Neural progenitor cell (in vitro differentiated cells): ENCODE results near the gene TRIP4. TPM values are rescaled to one million over a fixed set of nuclear protein-coding genes. Genes with fewer than 3 reads are reported as not detected.

Experiments
- DNase-seq: peaks from one replicate; pipeline ENCODE4 v3.0.0-alpha.2; 2016; ENCODE audit warnings: low spot score
- H2AFZ ChIP-seq: fragments of 200-600 bp; sonication (generic); replicated peaks from 2 replicates; pipeline ENCODE4 v1.6.1; 2016; ENCODE audit warnings: antibody characterized with exemption
- H3F3A ChIP-seq: fragments of 200-600 bp; sonication (generic); 2 replicates; pipeline ENCODE4 v1.6.1; 2016; ENCODE audit warnings: antibody characterized with exemption, low read depth
- H3K27ac ChIP-seq: fragments of 200-600 bp; sonication (generic); 2 replicates; pipeline ENCODE4 v1.5.1; 2016; ENCODE audit warnings: mild to moderate bottlenecking
- H3K27me3 ChIP-seq: fragments of 200-600 bp; sonication (generic); 2 replicates; pipeline ENCODE4 v1.6.1; 2016; ENCODE audit warnings: mild to moderate bottlenecking, moderate library complexity
- H3K36me3 ChIP-seq: fragments of 200-600 bp; sonication (generic); 2 replicates; pipeline ENCODE4 v1.5.1; 2016
- H3K4me1 ChIP-seq: fragments of 200-600 bp; sonication (generic); 2 replicates; pipeline ENCODE4 v1.6.1; 2016; ENCODE audit warnings: mixed run types
- H3K4me2 ChIP-seq: fragments of 200-600 bp; sonication (generic); 2 replicates; pipeline ENCODE4 v1.6.1; 2016
- H3K4me3 ChIP-seq: fragments of 200-600 bp; sonication (generic); 2 replicates; pipeline ENCODE4 v1.5.1; 2016
- H3K79me2 ChIP-seq: fragments of 200-600 bp; sonication (generic); 2 replicates; pipeline ENCODE4 v1.6.1; 2016; ENCODE audit warnings: low read depth
- H3K9ac ChIP-seq: fragments of 200-600 bp; sonication (generic); 2 replicates; pipeline ENCODE4 v1.6.1; 2016
- H3K9me3 ChIP-seq: fragments of 200-600 bp; sonication (generic); 2 replicates; pipeline ENCODE4 v1.5.1; 2016; ENCODE audit warnings: low read depth
- H4K20me1 ChIP-seq: fragments of 200-600 bp; sonication (generic); 2 replicates; pipeline ENCODE4 v1.6.1; 2016; ENCODE audit warnings: low read depth
- H3K27ac Mint-ChIP-seq: 3 replicates; pipeline ENCODE4 v1.8.0; 2021; ENCODE audit warnings: mixed read lengths
- H3K27me3 Mint-ChIP-seq: 2 replicates; pipeline ENCODE4 v1.8.0; 2022; ENCODE audit warnings: low read depth, mild to moderate bottlenecking, inconsistent platforms, moderate library complexity, mixed read lengths; ENCODE audit not compliant: insufficient read depth
- H3K36me3 Mint-ChIP-seq: 3 replicates; pipeline ENCODE4 v1.8.0; 2021; ENCODE audit warnings: mixed read lengths
- H3K4me1 Mint-ChIP-seq: 3 replicates; pipeline ENCODE4 v1.8.0; 2021; ENCODE audit warnings: mixed read lengths
- H3K4me3 Mint-ChIP-seq: 3 replicates; pipeline ENCODE4 v1.8.0; 2021; ENCODE audit warnings: mild to moderate bottlenecking, moderate library complexity, mixed read lengths
- H3K9me3 Mint-ChIP-seq: 3 replicates; pipeline ENCODE4 v1.8.0; 2020; ENCODE audit warnings: mixed read lengths
- EZH2 ChIP-seq: fragments of 200-600 bp; sonication (generic); IDR thresholded peaks from 2 replicates; pipeline ENCODE4 v1.6.1; 2017; ENCODE audit warnings: antibody characterized with exemption, mild to moderate bottlenecking, moderate library complexity
- EZH2phosphoT487 ChIP-seq: fragments of 200-600 bp; sonication (generic); IDR thresholded peaks from 2 replicates; pipeline ENCODE4 v1.6.1; 2017; ENCODE audit warnings: antibody characterized with exemption
- total RNA-seq: library from RNA; depleted of rRNA; stranded (reverse); fragments of >200 nt; gene quantifications from 2 replicates; pipeline ENCODE4 v1.2.3, GENCODE V29; 2015; ENCODE audit warnings: low replicate concordance
- TF ChIP-seq, protein P1 (sequence below): fragments of 200-600 bp; sonication (generic); IDR thresholded peaks from 2 replicates; pipeline ENCODE4 v1.5.1; 2017; ENCODE audit warnings: antibody characterized with exemption, mild to moderate bottlenecking

The TRIP4 gene
- total RNA-seq, 1 donor from 2014 or later: 17.3 TPM

DNA sequence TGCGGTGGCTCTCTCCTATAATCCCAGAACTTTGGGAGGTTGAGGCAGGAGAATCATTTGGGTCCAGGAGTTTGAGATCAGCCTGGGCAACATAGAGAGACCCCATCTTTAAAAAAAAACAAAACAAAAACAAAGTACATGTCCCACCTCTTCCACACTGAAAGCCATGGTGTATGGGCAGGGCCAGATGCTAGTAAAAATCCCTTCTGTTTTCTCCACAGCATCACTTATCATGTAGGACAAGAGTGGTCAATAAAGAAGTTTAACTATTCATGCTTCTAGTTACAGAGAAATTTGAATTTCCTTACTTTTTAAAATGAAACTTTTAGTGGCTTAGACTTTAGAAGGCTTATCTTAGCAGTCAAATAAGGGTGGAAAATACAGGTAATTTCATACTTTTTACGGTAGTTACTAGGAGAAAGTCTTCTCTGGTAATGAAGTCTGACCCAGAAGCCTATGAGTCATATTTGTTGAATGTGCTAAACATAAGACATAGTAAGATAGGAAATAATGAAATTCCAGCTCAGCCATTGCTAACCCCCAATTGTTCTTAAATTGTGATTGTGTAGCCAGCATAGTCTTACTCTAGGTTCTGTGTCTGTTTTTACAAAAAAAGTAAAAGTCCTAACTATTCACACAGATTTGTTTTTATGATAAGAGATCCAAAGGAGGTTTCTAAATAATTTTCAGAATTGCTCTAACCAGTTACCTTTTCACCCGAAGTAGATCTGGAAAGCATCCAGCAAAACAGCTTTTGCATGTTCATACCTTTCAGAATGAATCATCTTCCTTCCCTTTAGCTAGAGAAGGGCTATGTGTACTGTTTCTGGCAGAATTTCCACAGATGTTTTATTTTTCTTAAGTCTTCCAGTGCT, 56.3 kb downstream of the TRIP4 start:
- no peak overlapping the region for H3K9ac ChIP-seq

DNA sequence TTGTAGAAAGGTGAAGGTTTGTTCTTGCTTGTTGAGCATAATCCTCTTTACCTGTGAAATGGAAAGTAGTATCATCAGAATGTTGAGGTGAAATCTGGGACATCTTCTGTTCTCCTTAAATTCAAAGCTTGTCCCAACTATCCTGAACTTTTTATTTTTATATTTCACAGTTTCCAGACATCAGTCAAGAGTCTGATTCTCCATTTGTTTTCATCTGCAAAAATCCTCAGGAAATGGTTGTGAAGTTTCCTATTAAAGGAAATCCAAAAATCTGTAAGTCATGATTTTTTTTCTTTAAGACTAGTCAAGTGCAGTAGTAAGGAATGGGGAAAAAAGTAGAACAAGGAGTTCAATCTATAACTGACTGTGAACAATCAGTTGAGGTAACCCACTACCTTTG, 57.2 kb downstream of the TRIP4 start:
- TF ChIP-seq EZH2phosphoT487 (no peak), EZH2 (no peak)
- TF ChIP-seq, protein P1, sequence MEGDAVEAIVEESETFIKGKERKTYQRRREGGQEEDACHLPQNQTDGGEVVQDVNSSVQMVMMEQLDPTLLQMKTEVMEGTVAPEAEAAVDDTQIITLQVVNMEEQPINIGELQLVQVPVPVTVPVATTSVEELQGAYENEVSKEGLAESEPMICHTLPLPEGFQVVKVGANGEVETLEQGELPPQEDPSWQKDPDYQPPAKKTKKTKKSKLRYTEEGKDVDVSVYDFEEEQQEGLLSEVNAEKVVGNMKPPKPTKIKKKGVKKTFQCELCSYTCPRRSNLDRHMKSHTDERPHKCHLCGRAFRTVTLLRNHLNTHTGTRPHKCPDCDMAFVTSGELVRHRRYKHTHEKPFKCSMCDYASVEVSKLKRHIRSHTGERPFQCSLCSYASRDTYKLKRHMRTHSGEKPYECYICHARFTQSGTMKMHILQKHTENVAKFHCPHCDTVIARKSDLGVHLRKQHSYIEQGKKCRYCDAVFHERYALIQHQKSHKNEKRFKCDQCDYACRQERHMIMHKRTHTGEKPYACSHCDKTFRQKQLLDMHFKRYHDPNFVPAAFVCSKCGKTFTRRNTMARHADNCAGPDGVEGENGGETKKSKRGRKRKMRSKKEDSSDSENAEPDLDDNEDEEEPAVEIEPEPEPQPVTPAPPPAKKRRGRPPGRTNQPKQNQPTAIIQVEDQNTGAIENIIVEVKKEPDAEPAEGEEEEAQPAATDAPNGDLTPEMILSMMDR: no peak
- Histone ChIP-seq H3K4me2 (no peak overlapping the region), H3K4me1 (no peaks in the 10 kb centered on the region), H4K20me1 (no peaks in the 10 kb centered on the region), H3K4me3 (no peak overlapping the region), H2AFZ (no peak overlapping the region), H3K27me3 (no peaks in the 10 kb centered on the region), H3K9me3 (no peaks in the 10 kb centered on the region), H3K36me3 (no peaks in the 10 kb centered on the region), H3K27ac (no peak overlapping the region), H3F3A (no peaks in the 10 kb centered on the region), H3K79me2 (no peaks in the 10 kb centered on the region), H3K9ac (no peak overlapping the region)
- Mint-ChIP-seq H3K4me1 (peaks cover 6% of the 10 kb centered on the region), H3K9me3 (no peaks in the 10 kb centered on the region), H3K36me3 (peaks cover 11% of the 10 kb centered on the region), H3K27ac (no peak overlapping the region), H3K27me3 (no peaks in the 10 kb centered on the region), H3K4me3 (no peak overlapping the region)
- DNase-seq: no peak

More for the DNA sequence above, 56.3 kb downstream of the TRIP4 start:
- Histone ChIP-seq H3K4me1 (no peaks in the 10 kb centered on the region), H4K20me1 (no peaks in the 10 kb centered on the region), H3K4me3 (no peak overlapping the region), H3K27ac (no peak overlapping the region), H3F3A (no peaks in the 10 kb centered on the region), H3K79me2 (no peaks in the 10 kb centered on the region), H3K36me3 (no peaks in the 10 kb centered on the region), H3K27me3 (no peaks in the 10 kb centered on the region), H3K4me2 (no peak overlapping the region), H3K9me3 (no peaks in the 10 kb centered on the region), H2AFZ (no peak overlapping the region)
- H3K4me3 Mint-ChIP-seq: no peak overlapping the region
- H3K27ac Mint-ChIP-seq: no peak overlapping the region
- H3K36me3 Mint-ChIP-seq: peaks cover 11% of the 10 kb centered on the region
- TF ChIP-seq, protein P1: no peak
- no peak for TF ChIP-seq EZH2
- no peak for TF ChIP-seq EZH2phosphoT487
- no peaks in the 10 kb centered on the region for H3K9me3 Mint-ChIP-seq
- H3K4me1 Mint-ChIP-seq: peaks cover 6% of the 10 kb centered on the region
- H3K27me3 Mint-ChIP-seq: no peaks in the 10 kb centered on the region
- DNase-seq: no peak

DNA sequence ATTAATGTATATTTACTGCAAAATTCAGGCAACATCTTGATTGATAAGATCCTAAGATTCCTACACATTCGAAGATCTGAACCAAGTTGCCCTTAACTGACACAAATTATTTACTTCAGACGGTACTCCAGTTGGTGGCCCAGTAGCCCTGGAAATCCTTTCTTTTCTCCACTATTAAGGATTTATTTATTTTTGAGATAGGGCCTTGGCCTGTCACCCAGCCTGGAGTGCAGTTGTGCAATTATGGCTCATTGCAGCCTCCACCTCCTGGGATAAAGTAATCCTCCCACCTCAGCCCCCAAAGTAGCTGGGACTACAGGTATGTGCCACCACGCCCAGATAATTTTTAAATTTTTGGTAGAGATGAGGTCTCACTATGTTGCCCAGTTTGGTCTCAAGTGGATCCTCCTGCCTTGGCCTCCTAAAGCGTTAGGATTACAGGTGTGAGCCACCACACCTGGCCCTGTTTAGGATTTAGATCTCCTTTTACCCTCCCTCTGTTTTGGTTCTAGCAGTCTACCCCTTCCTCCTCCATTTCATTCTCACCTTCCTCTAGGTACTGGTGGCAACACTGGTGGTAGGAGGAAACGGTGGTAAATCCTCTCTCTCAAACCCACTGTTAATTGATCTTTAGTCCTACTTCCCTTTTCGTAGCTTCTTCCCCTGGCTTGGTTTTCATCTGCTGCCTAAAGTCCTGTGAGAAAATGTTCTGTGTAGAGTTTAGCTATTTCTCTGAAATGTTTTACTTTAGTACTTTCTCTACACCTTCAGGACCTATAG, 60.1 kb downstream of the TRIP4 start:
- Histone ChIP-seq H3K27ac (no peak overlapping the region), H4K20me1 (no peaks in the 10 kb centered on the region)
- H3K27me3 Mint-ChIP-seq: no peaks in the 10 kb centered on the region

More for the DNA sequence above, 60.1 kb downstream of the TRIP4 start:
- Histone ChIP-seq H3F3A (no peaks in the 10 kb centered on the region), H3K4me3 (no peak overlapping the region), H3K4me2 (no peak overlapping the region), H3K4me1 (no peaks in the 10 kb centered on the region), H3K9me3 (no peaks in the 10 kb centered on the region), H3K79me2 (no peaks in the 10 kb centered on the region), H3K27me3 (no peaks in the 10 kb centered on the region), H3K9ac (no peak overlapping the region), H2AFZ (no peak overlapping the region), H3K36me3 (no peaks in the 10 kb centered on the region)
- peaks cover 10% of the 10 kb centered on the region for H3K4me1 Mint-ChIP-seq
- H3K9me3 Mint-ChIP-seq: no peaks in the 10 kb centered on the region
- H3K27ac Mint-ChIP-seq: no peak overlapping the region
- DNase-seq: no peak
- H3K4me3 Mint-ChIP-seq: no peak overlapping the region
- H3K36me3 Mint-ChIP-seq: peaks cover 7% of the 10 kb centered on the region
- no peak for TF ChIP-seq EZH2phosphoT487
- no peak for TF ChIP-seq EZH2
